Esophagus squamous epithelium (tissue), 4 donors: ENCODE measurements around the gene ASIC1.

Experiments
- POLR2A ChIP-seq, 4 donors: fragments of 450-650 bp; IDR thresholded peaks; one replicate each; pipeline ENCODE4 v1.6.1; 2017; ENCODE audit warnings: antibody characterized with exemption in 4 of 4, mild to moderate bottlenecking in 4 of 4, moderate library complexity in 3 of 4
- TF ChIP-seq, protein P1 (sequence below), 6 experiments: fragments of 450-650 bp in 4 of 6; fragments of 200-600 bp in 2 of 6; sonication (generic) in 2 of 6; IDR thresholded peaks; one replicate each; pipeline ENCODE4 v1.5.1; 2016 to 2019; ENCODE audit warnings: antibody characterized with exemption in 6 of 6, mild to moderate bottlenecking in 4 of 6, moderate library complexity in 4 of 6

DNA sequence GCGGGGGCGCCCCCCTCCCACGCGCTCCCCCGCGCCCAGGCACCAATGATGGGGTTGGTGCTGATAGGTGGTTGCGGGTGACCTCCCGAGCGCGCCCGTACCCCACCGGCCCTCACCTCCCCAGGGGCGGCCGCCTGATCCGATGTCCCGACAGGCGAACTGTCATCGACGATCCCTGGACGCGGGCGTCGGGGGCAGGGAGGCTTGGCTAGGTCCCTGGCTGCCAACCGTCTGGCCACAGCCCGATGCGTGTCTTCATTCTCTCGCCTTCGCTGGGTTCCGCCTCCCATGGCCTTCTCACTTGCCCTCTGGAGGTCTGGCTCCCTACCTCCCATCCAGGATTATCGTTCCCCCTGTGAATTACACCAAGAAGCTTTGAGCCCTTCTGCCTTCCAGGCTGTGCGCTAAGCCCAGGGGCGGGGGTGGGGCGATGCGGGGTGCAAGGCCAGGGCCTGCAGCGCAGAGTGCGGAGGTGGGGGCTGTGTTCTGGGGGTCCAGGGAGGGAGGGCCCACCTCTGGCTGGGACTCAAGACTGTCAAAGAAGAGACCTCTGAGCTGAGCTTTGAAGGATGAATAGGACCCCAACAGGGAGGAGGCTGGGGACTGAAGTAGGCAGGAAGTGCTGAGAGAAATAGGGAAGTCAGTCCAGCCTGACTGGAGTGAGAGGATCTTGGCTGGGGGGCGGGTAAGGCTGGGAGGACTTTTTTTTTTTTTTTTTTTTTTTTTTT is 24.4 kb upstream of the ASIC1 start:
- TF ChIP-seq POLR2A (IDR thresholded peaks at IDR 0.05) = no peak
- TF ChIP-seq, protein P1, sequence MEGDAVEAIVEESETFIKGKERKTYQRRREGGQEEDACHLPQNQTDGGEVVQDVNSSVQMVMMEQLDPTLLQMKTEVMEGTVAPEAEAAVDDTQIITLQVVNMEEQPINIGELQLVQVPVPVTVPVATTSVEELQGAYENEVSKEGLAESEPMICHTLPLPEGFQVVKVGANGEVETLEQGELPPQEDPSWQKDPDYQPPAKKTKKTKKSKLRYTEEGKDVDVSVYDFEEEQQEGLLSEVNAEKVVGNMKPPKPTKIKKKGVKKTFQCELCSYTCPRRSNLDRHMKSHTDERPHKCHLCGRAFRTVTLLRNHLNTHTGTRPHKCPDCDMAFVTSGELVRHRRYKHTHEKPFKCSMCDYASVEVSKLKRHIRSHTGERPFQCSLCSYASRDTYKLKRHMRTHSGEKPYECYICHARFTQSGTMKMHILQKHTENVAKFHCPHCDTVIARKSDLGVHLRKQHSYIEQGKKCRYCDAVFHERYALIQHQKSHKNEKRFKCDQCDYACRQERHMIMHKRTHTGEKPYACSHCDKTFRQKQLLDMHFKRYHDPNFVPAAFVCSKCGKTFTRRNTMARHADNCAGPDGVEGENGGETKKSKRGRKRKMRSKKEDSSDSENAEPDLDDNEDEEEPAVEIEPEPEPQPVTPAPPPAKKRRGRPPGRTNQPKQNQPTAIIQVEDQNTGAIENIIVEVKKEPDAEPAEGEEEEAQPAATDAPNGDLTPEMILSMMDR (IDR thresholded peaks at IDR 0.05) = no peak
